Suprapubic skin (tissue), 4 donors: Measurements from ENCODE around the gene OSGEP. TPM values are rescaled to one million over a fixed set of nuclear protein-coding genes. Genes with fewer than 3 reads are reported as not detected.

ENCODE experiments used
- DNase-seq, 2 donors: peaks; one replicate each; pipeline ENCODE4 v3.0.0-alpha.2; 2019; ENCODE audit warnings: low spot score in 2 of 2
- H3K27ac ChIP-seq: fragments of 200-600 bp; sonication (generic); one replicate; pipeline ENCODE4 v1.5.1; 2019
- H3K27me3 ChIP-seq: fragments of 200-600 bp; sonication (generic); one replicate; pipeline ENCODE4 v1.5.1; 2019
- H3K36me3 ChIP-seq: fragments of 200-600 bp; sonication (generic); one replicate; pipeline ENCODE4 v1.5.1; 2019
- H3K4me1 ChIP-seq: fragments of 200-600 bp; sonication (generic); one replicate; pipeline ENCODE4 v1.5.1; 2019
- H3K4me3 ChIP-seq: fragments of 200-600 bp; sonication (generic); one replicate; pipeline ENCODE4 v1.5.1; 2019; ENCODE audit warnings: mild to moderate bottlenecking
- H3K9me3 ChIP-seq: fragments of 200-600 bp; sonication (generic); one replicate; pipeline ENCODE4 v1.5.1; 2019
- CTCF ChIP-seq, 2 donors: fragments of 200-600 bp in 1 of 2; fragments of 450-650 bp in 1 of 2; sonication (generic) in 1 of 2; IDR thresholded peaks; one replicate each; pipeline ENCODE4 v1.5.1; 2016 to 2019; ENCODE audit warnings: antibody characterized with exemption in 2 of 2, mild to moderate bottlenecking in 1 of 2, moderate library complexity in 1 of 2
- EP300 ChIP-seq: sonication (generic); formaldehyde crosslinking; IDR thresholded peaks from one replicate; pipeline ENCODE4 v1.6.1; 2017; ENCODE audit warnings: antibody characterized with exemption
- POLR2A ChIP-seq, 2 donors: fragments of 450-650 bp; IDR thresholded peaks; one replicate each; pipeline ENCODE4 v1.6.1; 2017; ENCODE audit warnings: antibody characterized with exemption in 2 of 2, mild to moderate bottlenecking in 2 of 2, moderate library complexity in 2 of 2
- POLR2AphosphoS5 ChIP-seq, 3 donors: sonication (generic); formaldehyde crosslinking; IDR thresholded peaks; one replicate each; pipeline ENCODE4 v1.6.1; 2017; ENCODE audit warnings: antibody characterized with exemption in 3 of 3
- WGBS: methylation state at CpG from one replicate; pipeline ENCODE4 v1.1.5; 2018; 5-methylcytosine and 5-hydroxymethylcytosine counted together
- total RNA-seq, 4 donors: library from RNA; depleted of rRNA; stranded (reverse); fragments of >200 nt; gene quantifications; one replicate each; pipeline ENCODE4 v1.1.0, GENCODE V29; 2016

OSGEP gene
- total RNA-seq, 4 donors from 2014 or later = 40.8 to 91.0 (median 44.8) TPM

DNA sequence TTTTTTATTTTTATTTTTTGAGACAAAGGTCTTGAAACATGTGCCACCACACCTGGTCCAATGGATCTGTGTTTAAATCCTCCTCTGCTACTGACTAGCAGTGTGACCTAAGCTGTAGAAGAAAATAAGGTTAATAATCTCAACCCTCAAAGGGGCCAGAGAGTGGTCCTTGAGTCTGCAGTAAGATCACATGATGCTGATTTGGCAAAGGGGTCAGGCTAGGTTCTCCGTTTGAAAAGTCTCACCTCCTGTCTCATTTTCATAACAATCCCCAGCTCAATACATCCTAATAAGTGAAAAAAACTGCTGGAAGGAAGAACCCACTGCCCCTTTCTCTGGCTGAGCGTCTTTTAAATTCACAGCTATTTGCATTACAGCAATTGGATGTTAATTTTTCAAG, 33.3 kb downstream of the OSGEP start:
- Histone ChIP-seq H3K36me3 (no peaks in the 10 kb centered on the region), H3K27ac (no peak overlapping the region), H3K4me3 (no peak overlapping the region), H3K27me3 (no peaks in the 10 kb centered on the region), H3K9me3 (no peaks in the 10 kb centered on the region), H3K4me1 (no peaks in the 10 kb centered on the region)
- no peak for DNase-seq
- no peak for TF ChIP-seq POLR2A (IDR thresholded peaks at IDR 0.05)
- no peak for TF ChIP-seq EP300
- no peak for TF ChIP-seq CTCF (IDR thresholded peaks at IDR 0.05)
- no peak for TF ChIP-seq POLR2AphosphoS5 (IDR thresholded peaks at IDR 0.05)
- 47% methylated on average over 2 of the region's 2 CpGs for WGBS

- Histone ChIP-seq H3K9me3 (no peaks in the 10 kb centered on the region), H3K27ac (no peak overlapping the region), H3K4me1 (no peaks in the 10 kb centered on the region), H3K27me3 (no peaks in the 10 kb centered on the region), H3K4me3 (no peak overlapping the region), H3K36me3 (no peaks in the 10 kb centered on the region)
- TF ChIP-seq POLR2A (IDR thresholded peaks at IDR 0.05) = no peak
- no peak for TF ChIP-seq EP300
- no peak for TF ChIP-seq CTCF (IDR thresholded peaks at IDR 0.05)
- TF ChIP-seq POLR2AphosphoS5 (IDR thresholded peaks at IDR 0.05) = no peak
- DNase-seq = no peak
- no CpG with 5 or more reads among the region's 1 CpG for WGBS
Observed at GRCh38 chr14:20419419-20419818, 35.2 kb downstream of the OSGEP start.

GRCh38 chr14:20418501-20418909, 36.1 kb downstream of the OSGEP start:
- 90% methylated on average over 2 of the region's 2 CpGs for WGBS

GRCh38 chr14:20417250-20418186, 37.1 kb downstream of the OSGEP start:
- Histone ChIP-seq H3K36me3 (no peaks in the 10 kb centered on the region), H3K4me3 (no peak overlapping the region), H3K9me3 (no peaks in the 10 kb centered on the region), H3K4me1 (peaks cover 8% of the 10 kb centered on the region), H3K27ac (no peak overlapping the region), H3K27me3 (no peaks in the 10 kb centered on the region)
- DNase-seq = no peak
- WGBS = 54% methylated on average over 7 of the region's 7 CpGs
- TF ChIP-seq POLR2A (IDR thresholded peaks at IDR 0.05) (no peak), POLR2AphosphoS5 (IDR thresholded peaks at IDR 0.05) (no peak), EP300 (no peak), CTCF (IDR thresholded peaks at IDR 0.05) (no peak)

More at GRCh38 chr14:20418501-20418909, 36.1 kb downstream of the OSGEP start:
- Histone ChIP-seq H3K27ac (no peak overlapping the region), H3K27me3 (no peaks in the 10 kb centered on the region), H3K36me3 (no peaks in the 10 kb centered on the region), H3K4me1 (peaks cover 8% of the 10 kb centered on the region), H3K4me3 (no peak overlapping the region), H3K9me3 (no peaks in the 10 kb centered on the region)
- TF ChIP-seq POLR2AphosphoS5 (IDR thresholded peaks at IDR 0.05) (no peak), CTCF (IDR thresholded peaks at IDR 0.05) (no peak), POLR2A (IDR thresholded peaks at IDR 0.05) (no peak), EP300 (no peak)
- DNase-seq = no peak

DNA sequence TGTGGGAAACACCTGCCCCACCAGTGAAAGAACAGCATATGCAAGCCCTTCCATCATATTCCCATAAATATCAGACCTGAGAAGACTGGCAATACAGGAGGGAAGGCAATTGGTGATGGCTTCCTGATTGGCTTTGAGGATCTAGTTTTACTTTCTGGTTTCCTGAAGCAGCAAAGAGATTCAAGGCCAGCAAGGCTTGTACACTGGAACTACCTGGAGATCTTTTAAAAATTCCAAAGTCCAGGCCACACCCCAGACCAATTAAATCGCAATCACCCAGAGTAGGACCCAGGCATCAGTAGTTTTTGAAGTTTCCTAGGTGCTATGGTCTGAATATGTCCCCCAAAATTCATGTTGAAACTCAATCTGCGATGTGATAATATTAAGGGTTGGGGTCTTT, 38.4 kb downstream of the OSGEP start:
- no peak overlapping the region for H3K27ac ChIP-seq
- no peak for TF ChIP-seq EP300
- no peak for TF ChIP-seq POLR2A (IDR thresholded peaks at IDR 0.05)
- no peak for TF ChIP-seq POLR2AphosphoS5 (IDR thresholded peaks at IDR 0.05)
- TF ChIP-seq CTCF (IDR thresholded peaks at IDR 0.05) = no peak
- H3K27me3 ChIP-seq = no peaks in the 10 kb centered on the region
- DNase-seq = no peak
- no peak overlapping the region for H3K4me3 ChIP-seq
- H3K4me1 ChIP-seq = peaks cover 21% of the 10 kb centered on the region
- H3K9me3 ChIP-seq = no peaks in the 10 kb centered on the region
- WGBS = 100% methylated on average over 2 of the region's 2 CpGs
- no peaks in the 10 kb centered on the region for H3K36me3 ChIP-seq
